Measurements from ENCODE around the gene CHST2. TPM values are rescaled to one million over a fixed set of nuclear protein-coding genes. Genes with fewer than 3 reads are reported as not detected.
A peak's percentile ranks its signal among the peaks of the same experiment; 100 is the strongest.

The CHST2 gene
- total RNA-seq, 1 donor from 2014 or later, result 4.5 TPM

DNA sequence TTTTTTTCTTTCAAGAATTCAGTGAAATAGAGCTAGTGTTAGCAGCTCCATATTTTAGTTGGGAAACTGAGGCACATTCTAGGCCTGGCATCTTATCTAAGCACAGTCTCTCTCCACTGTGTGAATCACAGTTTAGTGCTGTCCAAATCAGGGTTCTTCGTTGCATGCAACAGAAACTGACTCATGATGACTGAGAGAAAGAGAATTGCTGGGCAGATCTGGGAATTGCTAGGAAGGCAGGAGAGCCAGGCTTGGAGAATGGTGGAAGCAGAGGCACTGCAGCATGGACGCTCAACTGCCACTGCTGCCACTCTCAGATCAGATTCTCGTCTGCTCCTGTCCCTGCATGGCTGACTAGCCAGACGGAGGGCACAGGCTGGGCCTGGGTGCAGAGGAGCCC, 40.7 kb upstream of the CHST2 start:
- Mint-ChIP-seq H3K4me1 (peaks cover 14% of the 10 kb centered on the region), H3K4me3 (no peak overlapping the region), H3K9me3 (peaks cover 7% of the 10 kb centered on the region), H3K36me3 (ENCODE audit: low read depth) (no peaks in the 10 kb centered on the region), H3K27ac (ENCODE audit: unreplicated experiment) (no peak overlapping the region), H3K27me3 (ENCODE audit: low read depth) (no peaks in the 10 kb centered on the region)
- no peak for TF ChIP-seq CTCF (conservative IDR thresholded peaks at IDR 0.05)
- DNase-seq (ENCODE audit: low read depth, low spot score), result no peak

DNA sequence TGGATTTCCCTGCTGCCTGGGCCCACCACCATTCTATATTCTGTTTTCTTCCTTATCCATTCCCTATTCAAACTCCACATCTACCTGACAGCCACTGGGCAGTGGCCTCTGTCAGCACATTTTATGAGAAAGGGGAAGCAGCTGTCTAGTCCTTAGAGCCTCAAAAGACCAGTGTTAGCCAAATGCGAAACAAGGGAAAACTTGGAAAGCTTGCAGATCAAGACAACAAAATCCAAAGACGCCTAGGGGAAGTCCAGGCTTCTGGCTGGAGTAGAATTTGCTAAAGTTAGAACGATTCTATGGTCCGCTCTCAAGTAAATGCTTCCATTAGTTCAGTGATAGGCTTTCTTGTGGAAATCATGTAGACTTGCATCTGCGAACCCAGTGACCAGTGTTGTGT, 39.4 kb upstream of the CHST2 start:
- TF ChIP-seq CTCF (conservative IDR thresholded peaks at IDR 0.05), result no peak
- Mint-ChIP-seq H3K27ac (ENCODE audit: unreplicated experiment) (no peak overlapping the region), H3K4me3 (no peak overlapping the region), H3K36me3 (ENCODE audit: low read depth) (peaks cover 3% of the 10 kb centered on the region), H3K4me1 (peaks cover 9% of the 10 kb centered on the region), H3K9me3 (peaks cover 12% of the 10 kb centered on the region), H3K27me3 (ENCODE audit: low read depth) (no peaks in the 10 kb centered on the region)
- no peak for DNase-seq (ENCODE audit: low read depth, low spot score)

GRCh38 chr3:143081365-143081764, 38.2 kb upstream of the CHST2 start:
- Mint-ChIP-seq H3K4me1 (peaks cover 9% of the 10 kb centered on the region), H3K9me3 (peaks cover 12% of the 10 kb centered on the region), H3K27me3 (ENCODE audit: low read depth) (no peaks in the 10 kb centered on the region), H3K36me3 (ENCODE audit: low read depth) (peaks cover 3% of the 10 kb centered on the region), H3K4me3 (no peak overlapping the region), H3K27ac (ENCODE audit: unreplicated experiment) (no peak overlapping the region)
- no peak for DNase-seq (ENCODE audit: low read depth, low spot score)
- no peak for TF ChIP-seq CTCF (conservative IDR thresholded peaks at IDR 0.05)

DNA sequence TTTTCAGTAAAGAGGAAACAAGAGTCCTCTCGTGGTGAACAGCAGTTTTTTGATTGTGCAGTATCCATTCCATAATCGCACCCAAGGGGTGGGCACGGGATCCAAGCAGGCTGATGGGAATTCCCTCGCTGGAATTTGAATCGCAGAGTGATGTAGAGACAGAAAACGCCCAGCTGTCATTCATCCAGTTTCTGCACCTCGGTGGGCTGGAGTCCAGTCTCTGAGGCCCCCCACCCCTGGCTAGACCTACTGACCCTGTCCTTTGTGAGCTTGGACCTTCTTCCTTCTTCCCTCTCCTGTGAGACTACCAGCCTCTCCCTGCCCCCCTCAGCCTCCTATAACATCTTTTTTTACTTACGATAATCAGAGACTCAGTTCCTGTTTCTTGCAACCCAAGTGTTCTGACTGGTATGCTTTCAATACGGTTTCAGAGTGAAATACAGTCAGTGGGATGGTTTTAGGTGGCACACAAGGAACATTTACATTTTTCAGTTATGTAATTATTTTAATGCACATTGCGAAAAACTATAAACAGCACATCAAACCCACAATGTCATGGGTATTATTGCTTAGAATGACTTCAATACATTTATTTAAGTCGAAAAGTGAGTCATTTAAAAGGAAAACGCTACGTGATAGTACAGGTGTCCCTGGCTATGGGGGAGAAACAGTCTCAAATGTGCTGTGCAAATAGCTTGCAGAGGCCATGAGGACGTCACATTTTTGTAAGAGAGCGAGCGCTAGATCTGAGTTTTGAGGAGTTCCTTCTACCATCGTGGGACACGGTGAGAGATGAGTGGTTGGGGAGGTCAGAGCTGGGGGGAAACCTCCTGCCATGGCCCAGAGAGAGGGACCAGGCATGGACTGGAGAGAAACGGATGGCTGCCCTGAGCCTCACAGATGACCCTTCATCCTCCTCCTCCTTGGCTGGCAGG, 37.5 kb upstream of the CHST2 start:
- no peak for DNase-seq (ENCODE audit: low read depth, low spot score)
- H3K9me3 Mint-ChIP-seq, result peaks cover 12% of the 10 kb centered on the region
- H3K27me3 Mint-ChIP-seq (ENCODE audit: low read depth), result no peaks in the 10 kb centered on the region
- peaks cover 3% of the 10 kb centered on the region for H3K36me3 Mint-ChIP-seq (ENCODE audit: low read depth)
- no peak for TF ChIP-seq CTCF (conservative IDR thresholded peaks at IDR 0.05)
- H3K27ac Mint-ChIP-seq (ENCODE audit: unreplicated experiment), result peak overlapping the region; percentile 67
- no peak overlapping the region for H3K4me3 Mint-ChIP-seq
- peaks cover 9% of the 10 kb centered on the region for H3K4me1 Mint-ChIP-seq

DNA sequence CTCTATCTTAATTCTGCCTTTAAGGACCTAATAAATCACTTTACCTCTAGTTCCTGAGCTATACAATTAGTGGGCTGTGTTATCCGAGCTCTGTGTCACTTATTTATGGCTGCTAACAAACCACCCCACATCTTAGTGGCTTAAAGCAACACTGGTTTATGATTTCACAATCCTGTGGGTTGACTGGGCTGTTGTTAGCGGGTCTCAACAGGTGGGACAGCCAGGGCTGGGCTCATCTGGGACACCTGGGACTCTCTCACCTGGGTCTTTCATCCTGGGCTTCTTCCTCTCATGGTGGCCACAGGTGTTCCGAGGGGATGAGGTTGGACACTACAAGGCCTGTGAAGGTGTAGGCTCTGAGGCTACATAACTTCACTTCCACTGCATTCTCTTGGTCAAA, 35.8 kb upstream of the CHST2 start:
- H3K27ac Mint-ChIP-seq (ENCODE audit: unreplicated experiment), result no peak overlapping the region
- DNase-seq (ENCODE audit: low read depth, low spot score), result no peak
- H3K36me3 Mint-ChIP-seq (ENCODE audit: low read depth), result peaks cover 9% of the 10 kb centered on the region
- peaks cover 9% of the 10 kb centered on the region for H3K4me1 Mint-ChIP-seq
- H3K9me3 Mint-ChIP-seq, result peaks cover 12% of the 10 kb centered on the region
- no peaks in the 10 kb centered on the region for H3K27me3 Mint-ChIP-seq (ENCODE audit: low read depth)
- no peak for TF ChIP-seq CTCF (conservative IDR thresholded peaks at IDR 0.05)
- H3K4me3 Mint-ChIP-seq, result no peak overlapping the region
